ENCODE results near the gene KCNN3. TPM values are rescaled to one million over a fixed set of nuclear protein-coding genes. Genes with fewer than 3 reads are reported as not detected.

KCNN3 gene
- total RNA-seq, 1 experiment from 2014 or later, result not detected

DNA sequence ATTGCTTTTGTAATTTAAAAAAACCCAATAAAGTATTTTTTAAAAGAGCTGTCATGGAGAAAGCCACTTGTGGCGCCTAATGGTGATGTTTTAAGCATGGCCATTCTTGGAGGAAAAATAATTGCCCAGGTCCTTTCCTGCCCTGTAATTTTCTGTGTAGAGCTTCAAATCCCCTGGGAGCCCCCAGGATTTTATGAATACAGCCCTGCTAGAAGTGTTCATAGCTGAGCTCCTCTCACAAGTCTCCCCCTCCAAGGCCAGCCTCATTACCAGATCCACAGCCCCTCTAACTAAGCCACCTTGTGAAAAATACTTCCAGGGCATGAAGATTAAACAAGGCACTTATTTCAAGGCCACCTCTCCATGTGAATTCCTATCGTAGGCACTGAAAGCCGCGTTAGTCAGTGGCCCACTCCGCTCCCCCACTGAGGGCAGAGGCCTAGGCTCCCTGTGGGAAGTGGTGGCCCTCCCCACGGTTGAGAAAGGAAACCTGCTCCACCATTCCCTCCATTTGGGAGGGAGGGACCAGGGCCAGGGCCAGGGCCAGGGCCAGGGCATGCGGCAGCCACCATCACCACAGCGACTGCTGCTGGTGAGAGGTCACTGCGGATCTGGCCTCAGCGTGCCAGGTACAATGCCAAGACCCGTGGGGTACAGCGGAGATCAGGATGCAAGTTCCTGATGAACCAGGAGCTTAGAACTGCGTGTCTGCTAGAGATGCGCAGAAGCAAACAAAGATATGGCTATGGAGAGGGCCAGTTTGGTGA is 83.1 kb downstream of the KCNN3 start:
- BruUV-seq (replicated peaks), result no TSS peak
- no peaks in the 10 kb centered on the region for H3K9me3 Mint-ChIP-seq (ENCODE audit: low read depth, unreplicated experiment)
- no peak for TF ChIP-seq CTCF (IDR thresholded peaks at IDR 0.05; ENCODE audit: unreplicated experiment)
- no peak overlapping the region for H3K4me3 Mint-ChIP-seq (ENCODE audit: low read depth, unreplicated experiment)
- DNase-seq, result no peak
- intact Hi-C loops (cut with micrococcal nuclease; ENCODE audit: unreplicated experiment), result no loop called here
- H3K27me3 Mint-ChIP-seq (ENCODE audit: unreplicated experiment), result peaks cover 69% of the 10 kb centered on the region
- no peaks in the 10 kb centered on the region for H3K4me1 Mint-ChIP-seq (ENCODE audit: low read depth, unreplicated experiment)
- H3K36me3 Mint-ChIP-seq (ENCODE audit: insufficient read depth, unreplicated experiment), result no peaks in the 10 kb centered on the region
- H3K27ac Mint-ChIP-seq (ENCODE audit: unreplicated experiment), result no peak overlapping the region
- CTCF ChIA-PET, result no interaction called here

- intact Hi-C loops (cut with micrococcal nuclease; ENCODE audit: unreplicated experiment), result no loop called here
- Mint-ChIP-seq H3K9me3 (ENCODE audit: low read depth, unreplicated experiment) (no peaks in the 10 kb centered on the region), H3K27ac (ENCODE audit: unreplicated experiment) (no peak overlapping the region), H3K27me3 (ENCODE audit: unreplicated experiment) (peaks cover 69% of the 10 kb centered on the region), H3K4me3 (ENCODE audit: low read depth, unreplicated experiment) (no peak overlapping the region), H3K4me1 (ENCODE audit: low read depth, unreplicated experiment) (no peaks in the 10 kb centered on the region), H3K36me3 (ENCODE audit: insufficient read depth, unreplicated experiment) (no peaks in the 10 kb centered on the region)
- no peak for TF ChIP-seq CTCF (IDR thresholded peaks at IDR 0.05; ENCODE audit: unreplicated experiment)
- CTCF ChIA-PET, result interaction anchor here (0.7 kb wide), 2 partner anchors 53 to 376 kb away, joined by 6 to 11 read pairs; no protein-coding TSS in a partner anchor
- BruUV-seq (replicated peaks), result no TSS peak
- no peak for DNase-seq
These were observed 85.1 kb downstream of the KCNN3 start for GRCh38 chr1:154784924-154785531.

DNA sequence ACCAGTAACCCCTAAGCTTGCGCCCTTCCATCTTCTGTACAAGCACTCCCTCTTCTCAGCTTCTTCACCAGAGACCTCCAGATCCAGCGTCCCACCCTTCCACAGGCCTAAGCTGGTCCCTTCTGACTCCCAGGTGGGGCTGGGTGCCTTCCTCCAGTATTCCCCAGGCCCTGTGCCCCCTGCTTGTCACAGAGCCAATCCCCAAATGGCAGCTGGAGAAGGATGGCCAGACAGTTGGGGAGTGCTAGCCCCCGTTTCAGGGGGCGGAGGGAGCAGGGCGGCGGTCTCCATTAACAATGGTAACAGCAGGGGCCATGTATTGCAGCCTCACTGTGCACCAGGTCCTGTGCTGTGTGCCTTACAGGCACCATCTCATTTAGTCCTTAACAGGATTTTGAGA is 85.7 kb downstream of the KCNN3 start:
- Mint-ChIP-seq H3K9me3 (ENCODE audit: low read depth, unreplicated experiment) (no peaks in the 10 kb centered on the region), H3K4me3 (ENCODE audit: low read depth, unreplicated experiment) (no peak overlapping the region), H3K27me3 (ENCODE audit: unreplicated experiment) (peaks cover 66% of the 10 kb centered on the region), H3K36me3 (ENCODE audit: insufficient read depth, unreplicated experiment) (no peaks in the 10 kb centered on the region), H3K27ac (ENCODE audit: unreplicated experiment) (no peak overlapping the region), H3K4me1 (ENCODE audit: low read depth, unreplicated experiment) (no peaks in the 10 kb centered on the region)
- BruUV-seq (replicated peaks), result no TSS peak
- CTCF ChIA-PET, result no interaction called here
- intact Hi-C loops (cut with micrococcal nuclease; ENCODE audit: unreplicated experiment), result no loop called here
- TF ChIP-seq CTCF (IDR thresholded peaks at IDR 0.05; ENCODE audit: unreplicated experiment), result no peak
- no peak for DNase-seq

- CTCF ChIA-PET, result no interaction called here
- Mint-ChIP-seq H3K9me3 (ENCODE audit: low read depth, unreplicated experiment) (no peaks in the 10 kb centered on the region), H3K4me3 (ENCODE audit: low read depth, unreplicated experiment) (no peak overlapping the region), H3K27ac (ENCODE audit: unreplicated experiment) (no peak overlapping the region), H3K27me3 (ENCODE audit: unreplicated experiment) (peaks cover 62% of the 10 kb centered on the region), H3K36me3 (ENCODE audit: insufficient read depth, unreplicated experiment) (no peaks in the 10 kb centered on the region), H3K4me1 (ENCODE audit: low read depth, unreplicated experiment) (no peaks in the 10 kb centered on the region)
- no peak for DNase-seq
- intact Hi-C loops (cut with micrococcal nuclease; ENCODE audit: unreplicated experiment), result no loop called here
- no peak for TF ChIP-seq CTCF (IDR thresholded peaks at IDR 0.05; ENCODE audit: unreplicated experiment)
- BruUV-seq (replicated peaks), result no TSS peak
These were observed 86.1 kb downstream of the KCNN3 start for GRCh38 chr1:154783976-154784375.
